Stimulated activated naive CD4-positive, alpha-beta T cell treated with Interleukin-2 at 50 U/mL for 16 hours (primary cell): ENCODE results near the gene COL4A6.

Source experiments
- DNase-seq: peaks from one replicate; lab custom pipeline; 2025; lab: John Stamatoyannopoulos, UW

Gene COL4A6

GRCh38 chrX:108270739-108271396, 167.4 kb downstream of the COL4A6 start:
- no peak for DNase-seq

- no peak for DNase-seq
These were observed 167.9 kb downstream of the COL4A6 start for GRCh38 chrX:108270280-108270679.

- no peak for DNase-seq
These were observed 169.7 kb downstream of the COL4A6 start for GRCh38 chrX:108268434-108269080.

GRCh38 chrX:108267557-108267956, 170.7 kb downstream of the COL4A6 start:
- no peak for DNase-seq

- no peak for DNase-seq
These were observed 173.8 kb downstream of the COL4A6 start for GRCh38 chrX:108264376-108264775.

GRCh38 chrX:108261549-108262203, 176.5 kb downstream of the COL4A6 start:
- no peak for DNase-seq

- DNase-seq = no peak
These were observed 180.7 kb downstream of the COL4A6 start for GRCh38 chrX:108257556-108257955.

- DNase-seq = no peak
These were observed 183.6 kb downstream of the COL4A6 start for GRCh38 chrX:108254636-108255035.

- DNase-seq = no peak
These were observed 187.3 kb downstream of the COL4A6 start for GRCh38 chrX:108250654-108251579.

- no peak for DNase-seq
These were observed 191.8 kb downstream of the COL4A6 start for GRCh38 chrX:108246304-108246954.

- no peak for DNase-seq
These were observed 192.8 kb downstream of the COL4A6 start for GRCh38 chrX:108245462-108245861.

GRCh38 chrX:108235986-108236385, 202.2 kb downstream of the COL4A6 start:
- DNase-seq = no peak

GRCh38 chrX:108230574-108230973, 207.6 kb downstream of the COL4A6 start:
- no peak for DNase-seq

GRCh38 chrX:108224727-108225621, 213.2 kb downstream of the COL4A6 start:
- no peak for DNase-seq

GRCh38 chrX:108224218-108224617, 214.0 kb downstream of the COL4A6 start:
- DNase-seq = no peak

GRCh38 chrX:108223585-108223984, 214.6 kb downstream of the COL4A6 start:
- no peak for DNase-seq

- DNase-seq = no peak
These were observed 216.8 kb downstream of the COL4A6 start for GRCh38 chrX:108221301-108221864.

GRCh38 chrX:108219949-108220601, 218.1 kb downstream of the COL4A6 start:
- DNase-seq = no peak

- no peak for DNase-seq
These were observed 220.3 kb downstream of the COL4A6 start for GRCh38 chrX:108217876-108218275.
